GM19043 (cell line): ENCODE data around the gene TERB1.

Source experiments
- ATAC-seq: cut with Tn5 transposase; IDR thresholded peaks from one replicate; pipeline ENCODE4 v1.9.1; 2021; ENCODE audit warnings: low read depth; ENCODE audit not compliant: unreplicated experiment

Gene TERB1

GRCh38 chr16:66713076-66713475 lies 88.3 kb downstream of the TERB1 start:
- no peak for ATAC-seq

GRCh38 chr16:66712512-66712911 lies 88.9 kb downstream of the TERB1 start:
- no peak for ATAC-seq

- no peak for ATAC-seq
These were observed 89.8 kb downstream of the TERB1 start for GRCh38 chr16:66711581-66711980.

- no peak for ATAC-seq
These were observed 94.9 kb downstream of the TERB1 start for GRCh38 chr16:66706506-66706880.

- ATAC-seq, result no peak
These were observed 95.4 kb downstream of the TERB1 start for GRCh38 chr16:66705790-66706505.
